ENCODE data around the gene GPR161.

GPR161 gene

DNA sequence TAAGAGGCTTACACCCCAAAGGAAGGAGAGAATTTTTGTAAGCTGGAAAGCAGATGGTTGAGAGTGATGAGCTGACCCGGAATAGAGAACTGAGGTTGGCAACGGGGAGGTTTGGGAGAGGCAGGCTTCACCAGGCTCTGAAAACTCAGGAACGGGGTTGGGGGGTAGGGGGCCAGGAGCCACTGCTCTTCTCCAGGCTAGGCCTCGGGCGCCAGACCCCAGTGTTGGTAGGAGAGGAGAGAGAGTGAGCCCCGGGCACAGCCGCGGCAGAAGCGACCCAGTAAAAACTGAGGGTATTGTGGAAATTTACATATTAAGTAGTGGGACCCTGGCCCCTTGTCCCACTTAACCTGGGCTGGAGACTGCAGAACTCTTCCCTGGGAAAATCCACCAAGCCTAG lies 45.7 kb downstream of the GPR161 start:
- no peak for DNase-seq
- Histone ChIP-seq H3K36me3 (ENCODE audit: control insufficient read depth, insufficient read depth, low read length) (no peaks in the 10 kb centered on the region), H4K5ac (ENCODE audit: low read length) (no peak overlapping the region), H3K56ac (ENCODE audit: low read length) (no peak overlapping the region), H3K4me3 (ENCODE audit: low read length) (no peak overlapping the region), H3K4me2 (ENCODE audit: low read length) (no peak overlapping the region), H3K18ac (ENCODE audit: low read length) (no peak overlapping the region), H3K79me2 (ENCODE audit: control insufficient read depth, insufficient read depth, low read length) (no peaks in the 10 kb centered on the region), H2BK120ac (ENCODE audit: low read depth, low read length) (no peak overlapping the region), H3K27ac (ENCODE audit: low read depth, low read length) (no peak overlapping the region), H2BK15ac (replicated peaks; ENCODE audit: low read depth) (no peak overlapping the region), H4K8ac (ENCODE audit: low read depth, low read length) (no peak overlapping the region), H3K79me1 (ENCODE audit: low read length) (no peaks in the 10 kb centered on the region), H3K4me1 (ENCODE audit: control insufficient read depth, low read depth, low read length) (peaks cover 3% of the 10 kb centered on the region), H2BK5ac (ENCODE audit: low read length) (no peak overlapping the region), H3K4ac (ENCODE audit: low read depth, low read length) (no peak overlapping the region), H3K9ac (ENCODE audit: low read length) (no peak overlapping the region), H2AK5ac (ENCODE audit: low read length) (no peak overlapping the region), H3K27me3 (ENCODE audit: insufficient read depth, low read length, poor library complexity) (no peaks in the 10 kb centered on the region), H3K23ac (ENCODE audit: low read length) (no peak overlapping the region)
- WGBS (ENCODE audit: extremely low coverage, insufficient coverage, low lambda C conversion rate) = no CpG with 5 or more reads among the region's 9 CpGs

DNA sequence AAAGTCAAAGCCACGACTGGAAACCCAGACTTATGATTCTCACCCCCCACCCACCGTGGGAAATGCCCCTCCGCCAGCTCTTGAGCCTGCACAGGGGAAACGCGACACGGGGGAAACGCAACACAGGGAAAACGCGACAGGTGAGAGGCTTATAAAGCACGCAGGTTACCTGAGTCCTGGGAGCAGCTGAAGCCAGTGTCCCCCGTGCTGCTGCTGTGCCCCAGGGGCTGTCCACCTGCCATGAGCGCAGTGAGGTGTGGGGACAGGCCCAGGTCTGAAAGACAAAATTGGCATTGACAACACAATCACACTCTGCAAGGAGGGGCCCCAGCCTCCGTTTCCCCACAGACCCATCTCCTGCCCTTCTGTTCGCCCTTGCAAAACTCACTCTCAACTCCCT lies 46.3 kb downstream of the GPR161 start:
- Histone ChIP-seq H3K27ac (ENCODE audit: low read depth, low read length) (no peak overlapping the region), H3K18ac (ENCODE audit: low read length) (no peak overlapping the region), H4K5ac (ENCODE audit: low read length) (no peak overlapping the region), H3K4me3 (ENCODE audit: low read length) (no peak overlapping the region), H2BK5ac (ENCODE audit: low read length) (no peak overlapping the region), H3K23ac (ENCODE audit: low read length) (no peak overlapping the region), H3K56ac (ENCODE audit: low read length) (no peak overlapping the region), H2AK5ac (ENCODE audit: low read length) (no peak overlapping the region), H3K36me3 (ENCODE audit: control insufficient read depth, insufficient read depth, low read length) (no peaks in the 10 kb centered on the region), H3K79me1 (ENCODE audit: low read length) (no peaks in the 10 kb centered on the region), H3K4me1 (ENCODE audit: control insufficient read depth, low read depth, low read length) (peaks cover 3% of the 10 kb centered on the region), H3K27me3 (ENCODE audit: insufficient read depth, low read length, poor library complexity) (no peaks in the 10 kb centered on the region), H4K8ac (ENCODE audit: low read depth, low read length) (no peak overlapping the region), H3K79me2 (ENCODE audit: control insufficient read depth, insufficient read depth, low read length) (no peaks in the 10 kb centered on the region), H3K9ac (ENCODE audit: low read length) (no peak overlapping the region), H2BK120ac (ENCODE audit: low read depth, low read length) (no peak overlapping the region), H3K4me2 (ENCODE audit: low read length) (no peak overlapping the region), H3K4ac (ENCODE audit: low read depth, low read length) (no peak overlapping the region), H2BK15ac (replicated peaks; ENCODE audit: low read depth) (no peak overlapping the region)
- no peak for DNase-seq
- no CpG with 5 or more reads among the region's 14 CpGs for WGBS (ENCODE audit: extremely low coverage, insufficient coverage, low lambda C conversion rate)

DNA sequence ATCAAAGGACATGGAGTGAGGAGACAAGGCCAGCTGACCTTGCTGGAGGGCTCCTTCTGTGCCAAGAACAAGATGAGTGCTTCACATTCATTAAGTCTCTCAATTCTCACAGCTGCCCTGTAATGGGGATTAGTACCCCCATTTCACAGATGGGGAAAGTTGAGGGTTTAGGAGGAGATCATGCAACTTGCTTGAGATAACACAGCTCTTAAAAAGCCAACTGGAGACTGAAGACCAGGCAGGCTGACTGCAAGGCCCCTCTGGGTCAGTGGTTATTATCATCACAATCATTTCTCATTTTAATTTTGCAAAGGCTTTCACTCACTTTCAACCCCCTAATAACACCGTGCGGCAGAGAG lies 46.8 kb downstream of the GPR161 start:
- Histone ChIP-seq H3K9ac (ENCODE audit: low read length) (no peak overlapping the region), H3K27ac (ENCODE audit: low read depth, low read length) (no peak overlapping the region), H3K79me2 (ENCODE audit: control insufficient read depth, insufficient read depth, low read length) (no peaks in the 10 kb centered on the region), H3K4ac (ENCODE audit: low read depth, low read length) (no peak overlapping the region), H3K36me3 (ENCODE audit: control insufficient read depth, insufficient read depth, low read length) (no peaks in the 10 kb centered on the region), H3K4me1 (ENCODE audit: control insufficient read depth, low read depth, low read length) (peaks cover 3% of the 10 kb centered on the region), H2BK120ac (ENCODE audit: low read depth, low read length) (no peak overlapping the region), H4K5ac (ENCODE audit: low read length) (no peak overlapping the region), H3K23ac (ENCODE audit: low read length) (no peak overlapping the region), H2BK5ac (ENCODE audit: low read length) (no peak overlapping the region), H3K27me3 (ENCODE audit: insufficient read depth, low read length, poor library complexity) (no peaks in the 10 kb centered on the region), H2AK5ac (ENCODE audit: low read length) (no peak overlapping the region), H3K56ac (ENCODE audit: low read length) (no peak overlapping the region), H3K18ac (ENCODE audit: low read length) (no peak overlapping the region), H3K4me2 (ENCODE audit: low read length) (no peak overlapping the region), H3K4me3 (ENCODE audit: low read length) (no peak overlapping the region), H3K79me1 (ENCODE audit: low read length) (no peaks in the 10 kb centered on the region), H4K8ac (ENCODE audit: low read depth, low read length) (no peak overlapping the region), H2BK15ac (replicated peaks; ENCODE audit: low read depth) (no peak overlapping the region)
- no CpG with 5 or more reads among the region's 2 CpGs for WGBS (ENCODE audit: extremely low coverage, insufficient coverage, low lambda C conversion rate)
- no peak for DNase-seq

DNA sequence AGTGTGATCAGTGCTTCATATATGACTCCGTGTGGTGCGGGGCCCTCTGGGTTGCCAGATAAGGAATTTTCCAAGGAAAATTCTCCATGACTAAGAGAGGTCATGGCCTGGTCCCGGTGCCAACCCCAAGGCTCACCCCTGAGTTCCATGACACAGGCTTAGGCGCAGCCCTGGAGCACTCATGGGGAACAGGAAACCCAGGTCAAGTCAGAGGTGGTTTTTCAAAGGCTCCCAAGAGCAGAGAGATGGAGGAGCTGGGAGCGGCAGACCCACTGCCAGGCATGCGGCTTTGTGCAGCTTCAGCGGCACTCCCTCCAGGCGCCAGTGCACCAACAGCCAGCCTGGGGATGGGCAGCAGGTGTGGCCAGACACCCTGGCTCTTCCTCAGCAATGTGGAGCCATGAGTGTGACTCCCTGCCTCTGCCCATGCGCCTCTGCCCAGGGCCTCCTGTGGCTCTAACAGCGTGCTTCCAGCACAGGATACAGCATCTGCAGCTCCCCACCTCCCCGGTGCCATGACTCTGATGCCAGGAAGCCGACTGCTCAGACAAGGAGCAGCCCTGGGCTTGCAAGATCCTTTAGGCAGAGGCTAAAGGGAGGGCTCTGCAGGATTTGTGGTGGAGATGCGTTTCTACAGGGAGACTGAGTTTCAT lies 47.3 kb downstream of the GPR161 start:
- no peak overlapping the region for H3K56ac ChIP-seq (ENCODE audit: low read length)
- H2BK120ac ChIP-seq (ENCODE audit: low read depth, low read length) = no peak overlapping the region
- H3K79me2 ChIP-seq (ENCODE audit: control insufficient read depth, insufficient read depth, low read length) = no peaks in the 10 kb centered on the region
- H2BK5ac ChIP-seq (ENCODE audit: low read length) = no peak overlapping the region
- no peak overlapping the region for H3K18ac ChIP-seq (ENCODE audit: low read length)
- WGBS (ENCODE audit: extremely low coverage, insufficient coverage, low lambda C conversion rate) = no CpG with 5 or more reads among the region's 13 CpGs
- no peaks in the 10 kb centered on the region for H3K36me3 ChIP-seq (ENCODE audit: control insufficient read depth, insufficient read depth, low read length)
- H3K4me1 ChIP-seq (ENCODE audit: control insufficient read depth, low read depth, low read length) = peaks cover 3% of the 10 kb centered on the region
- no peaks in the 10 kb centered on the region for H3K27me3 ChIP-seq (ENCODE audit: insufficient read depth, low read length, poor library complexity)
- no peak overlapping the region for H3K4me3 ChIP-seq (ENCODE audit: low read length)
- no peak overlapping the region for H4K5ac ChIP-seq (ENCODE audit: low read length)
- no peak for DNase-seq
- H3K9ac ChIP-seq (ENCODE audit: low read length) = no peak overlapping the region
- no peak overlapping the region for H3K27ac ChIP-seq (ENCODE audit: low read depth, low read length)
- no peak overlapping the region for H3K23ac ChIP-seq (ENCODE audit: low read length)
- H4K8ac ChIP-seq (ENCODE audit: low read depth, low read length) = no peak overlapping the region
- no peak overlapping the region for H3K4ac ChIP-seq (ENCODE audit: low read depth, low read length)
- no peak overlapping the region for H3K4me2 ChIP-seq (ENCODE audit: low read length)
- H2BK15ac ChIP-seq (replicated peaks; ENCODE audit: low read depth) = no peak overlapping the region
- H2AK5ac ChIP-seq (ENCODE audit: low read length) = no peak overlapping the region
- H3K79me1 ChIP-seq (ENCODE audit: low read length) = no peaks in the 10 kb centered on the region

DNA sequence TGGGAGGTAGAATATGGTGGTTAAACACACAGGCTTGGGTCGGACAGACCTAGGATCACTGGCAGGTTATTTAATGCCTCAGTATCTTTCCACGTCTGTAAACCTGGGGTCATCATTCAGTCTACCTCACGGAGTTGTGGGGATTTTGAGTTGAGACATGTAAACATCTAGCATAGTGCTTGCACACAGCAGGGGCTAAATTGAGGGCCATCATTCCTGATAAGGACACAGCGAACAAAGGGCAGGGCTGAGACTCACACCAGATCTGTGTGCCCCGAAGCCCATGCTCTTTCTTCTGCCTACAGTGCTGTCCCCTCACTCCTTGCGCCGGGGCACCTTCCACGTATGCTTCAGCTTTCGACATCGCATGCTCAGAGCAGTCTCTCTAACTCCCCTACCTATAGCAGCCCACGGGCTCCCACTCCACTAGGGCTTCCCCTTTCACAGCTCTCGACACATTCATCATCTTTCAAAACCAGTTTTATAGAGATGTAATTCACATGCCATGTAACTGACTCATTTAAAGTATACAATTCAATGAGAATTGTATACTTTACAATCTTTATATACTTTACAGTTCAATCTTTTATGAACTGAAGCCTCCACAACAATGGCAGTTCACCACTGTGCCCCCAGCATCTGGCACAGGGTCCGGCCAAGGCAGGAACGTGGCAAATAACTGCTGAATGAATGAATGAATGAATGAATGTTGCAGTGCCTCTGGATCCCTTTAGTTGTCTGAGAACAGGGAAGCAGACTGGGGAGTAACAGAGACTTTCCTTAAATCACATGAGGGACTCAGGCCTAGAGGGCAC lies 48.0 kb downstream of the GPR161 start:
- Histone ChIP-seq H2BK5ac (ENCODE audit: low read length) (no peak overlapping the region), H3K56ac (ENCODE audit: low read length) (peak overlapping the region; percentile 56), H4K5ac (ENCODE audit: low read length) (no peak overlapping the region), H3K27me3 (ENCODE audit: insufficient read depth, low read length, poor library complexity) (no peaks in the 10 kb centered on the region), H3K4me1 (ENCODE audit: control insufficient read depth, low read depth, low read length) (peaks cover 3% of the 10 kb centered on the region), H3K27ac (ENCODE audit: low read depth, low read length) (no peak overlapping the region), H3K9ac (ENCODE audit: low read length) (no peak overlapping the region), H3K79me2 (ENCODE audit: control insufficient read depth, insufficient read depth, low read length) (no peaks in the 10 kb centered on the region), H3K79me1 (ENCODE audit: low read length) (no peaks in the 10 kb centered on the region), H3K18ac (ENCODE audit: low read length) (no peak overlapping the region), H2AK5ac (ENCODE audit: low read length) (no peak overlapping the region), H3K4me3 (ENCODE audit: low read length) (no peak overlapping the region), H3K36me3 (ENCODE audit: control insufficient read depth, insufficient read depth, low read length) (no peaks in the 10 kb centered on the region), H3K4me2 (ENCODE audit: low read length) (no peak overlapping the region), H2BK15ac (replicated peaks; ENCODE audit: low read depth) (no peak overlapping the region), H3K4ac (ENCODE audit: low read depth, low read length) (no peak overlapping the region), H2BK120ac (ENCODE audit: low read depth, low read length) (no peak overlapping the region), H3K23ac (ENCODE audit: low read length) (no peak overlapping the region), H4K8ac (ENCODE audit: low read depth, low read length) (no peak overlapping the region)
- WGBS (ENCODE audit: extremely low coverage, insufficient coverage, low lambda C conversion rate) = no CpG with 5 or more reads among the region's 14 CpGs
- DNase-seq = peak; percentile 62

Measured in mesendoderm (in vitro differentiated cells).